Pulmonary artery endothelial cell (primary cell): Measurements from ENCODE around the gene MELTF. TPM values are rescaled to one million over a fixed set of nuclear protein-coding genes. Genes with fewer than 3 reads are reported as not detected.
"Not testable (repeated sequence)": the region's sequence is repeated elsewhere in the genome, so short reads cannot be mapped to it uniquely, and the experiment has no call there.

Experiments used
- DNase-seq: peaks from one replicate; pipeline ENCODE4 v3.0.0-alpha.2; 2011; ENCODE audit warnings: low read depth, low spot score
- total RNA-seq: library from RNA; depleted of rRNA; stranded (reverse); fragments of >200 nt; gene quantifications from 2 replicates; pipeline ENCODE4 v1.2.3, GENCODE V29; 2014

MELTF gene
- 5.0 and 9.3 TPM in 2 replicates for total RNA-seq

DNA sequence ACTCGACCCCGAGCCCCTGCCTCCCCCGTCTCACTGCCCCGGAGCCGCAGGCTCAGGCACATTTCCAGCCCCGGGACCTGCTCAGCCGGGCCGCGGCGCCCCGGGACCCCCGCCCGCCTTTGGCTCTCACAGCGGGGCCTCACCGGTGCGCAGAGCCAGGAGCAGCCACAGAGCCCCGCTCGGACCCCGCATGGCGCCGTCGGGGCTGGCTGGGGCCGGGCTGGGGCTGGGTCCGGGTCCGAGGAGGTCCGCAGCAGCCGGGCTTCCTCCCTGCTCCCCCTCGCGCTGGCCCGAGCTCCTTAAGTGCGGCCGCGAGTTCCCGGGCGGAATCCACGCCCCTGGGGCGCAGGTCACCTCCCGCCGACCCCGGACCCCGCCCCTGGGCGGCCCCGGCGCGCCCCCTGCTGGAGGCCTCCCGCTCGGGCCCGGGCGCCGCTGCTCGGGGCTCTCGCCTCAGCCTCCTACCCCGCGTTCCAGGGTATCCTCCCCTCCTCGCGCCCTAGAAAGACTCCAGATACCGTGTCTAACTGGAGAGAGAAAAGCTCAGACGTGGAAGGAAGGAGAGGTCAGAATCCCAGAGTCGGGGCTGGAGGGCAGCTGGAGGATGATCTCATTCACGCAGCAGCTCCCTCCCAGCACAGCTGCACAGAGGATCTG is at the start of gene MELTF:
Gene MELTF (minus strand): TSS at position 307 of the 657 bp plus-strand sequence. CDS start 115 bp downstream, at position 192.
- no peak for DNase-seq

DNA sequence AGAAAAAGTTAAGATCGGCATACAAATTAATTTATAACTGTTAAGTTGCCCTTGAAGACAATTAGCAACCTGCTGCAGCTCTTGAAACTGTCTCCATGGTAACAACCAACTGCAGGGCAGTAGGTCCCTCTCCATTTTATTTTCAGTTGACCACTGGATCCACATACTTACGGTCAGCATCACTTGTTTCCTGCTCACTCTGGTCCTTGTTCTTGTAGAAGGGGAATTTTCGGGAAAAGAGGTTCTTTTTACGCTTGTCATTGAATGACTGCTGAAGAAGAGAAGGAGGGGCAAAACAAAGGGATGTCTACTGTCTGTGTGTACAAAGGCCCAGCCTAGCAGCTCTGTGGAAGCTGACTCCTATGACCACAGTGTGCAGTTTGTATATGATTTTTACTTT is 46.8 kb upstream of the MELTF start:
- no peak for DNase-seq

DNA sequence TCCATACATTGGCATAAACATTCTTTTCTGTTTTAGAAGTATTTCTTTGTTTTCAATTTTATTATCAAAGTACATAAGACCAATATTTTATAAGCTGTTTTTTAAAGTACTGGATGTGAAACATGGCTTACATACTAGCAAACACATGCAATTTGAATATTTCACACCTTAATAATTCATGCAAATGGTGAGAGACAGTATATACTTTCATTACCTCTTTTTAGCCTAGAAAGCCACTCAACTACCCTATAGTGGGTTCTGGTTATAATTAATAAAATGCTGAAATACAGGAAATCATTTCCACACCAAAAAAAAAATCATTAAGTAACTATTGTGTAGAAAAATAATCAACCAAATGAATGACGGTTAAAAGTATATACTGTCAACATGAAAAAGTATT is 38.5 kb upstream of the MELTF start:
- DNase-seq = no peak

DNA sequence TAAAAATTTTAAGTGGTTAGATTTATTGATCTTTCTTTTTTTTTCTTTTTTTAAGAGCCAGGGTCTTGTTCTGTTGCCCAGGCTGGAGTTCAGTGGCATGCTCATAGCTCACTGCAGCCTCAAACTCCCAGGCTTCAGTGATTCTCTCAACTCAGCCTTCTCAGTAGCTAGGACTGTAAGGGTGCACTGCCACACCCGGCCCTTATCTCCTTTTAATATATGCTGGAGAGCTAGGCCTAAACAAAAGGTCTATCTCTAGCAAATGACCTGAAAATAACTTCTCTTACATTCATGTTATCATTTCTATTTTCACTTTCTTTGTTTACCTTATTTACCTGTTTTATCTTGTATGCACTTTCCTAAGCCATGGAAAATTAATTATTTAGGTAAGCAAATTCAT is 35.2 kb upstream of the MELTF start:
- DNase-seq = no peak

DNA sequence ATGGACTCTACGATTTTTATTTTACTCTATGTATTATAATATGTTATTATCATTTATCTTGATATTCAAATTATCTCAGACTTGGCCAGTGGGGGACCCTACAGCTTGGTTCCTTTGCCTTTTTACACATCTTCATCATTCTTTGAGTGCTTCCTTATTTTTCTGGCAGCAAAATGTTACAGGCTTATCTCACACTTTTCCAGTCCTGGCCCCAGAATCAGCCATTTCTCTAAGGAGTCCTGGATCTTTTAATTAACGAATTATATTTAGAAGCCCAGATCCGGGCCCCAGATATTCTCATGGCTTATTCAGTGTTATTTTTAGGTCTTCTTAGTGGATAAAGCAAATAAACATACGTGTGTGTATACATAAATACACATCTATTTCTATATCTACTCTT is 32.8 kb upstream of the MELTF start:
- DNase-seq = no peak

DNA sequence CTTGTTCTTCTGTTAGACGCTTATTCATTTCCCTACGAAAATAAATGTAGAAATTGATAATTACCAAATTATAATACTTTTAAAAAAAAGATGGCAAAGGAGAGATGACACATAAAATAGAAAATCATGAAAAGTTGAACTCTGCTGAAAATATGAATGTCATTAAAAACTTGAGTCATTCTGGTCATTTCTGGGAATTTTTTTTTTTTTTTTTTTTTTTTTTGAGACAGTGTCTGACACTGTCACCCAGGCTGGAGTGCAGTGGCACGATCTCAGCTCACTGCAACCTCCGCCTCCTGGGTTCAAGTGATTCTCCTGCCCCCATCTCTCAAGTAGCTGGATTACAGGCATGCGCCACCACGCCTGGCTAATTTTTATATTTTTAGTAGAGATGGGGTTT is 22.0 kb upstream of the MELTF start:
- not testable (repeated sequence) for DNase-seq

DNA sequence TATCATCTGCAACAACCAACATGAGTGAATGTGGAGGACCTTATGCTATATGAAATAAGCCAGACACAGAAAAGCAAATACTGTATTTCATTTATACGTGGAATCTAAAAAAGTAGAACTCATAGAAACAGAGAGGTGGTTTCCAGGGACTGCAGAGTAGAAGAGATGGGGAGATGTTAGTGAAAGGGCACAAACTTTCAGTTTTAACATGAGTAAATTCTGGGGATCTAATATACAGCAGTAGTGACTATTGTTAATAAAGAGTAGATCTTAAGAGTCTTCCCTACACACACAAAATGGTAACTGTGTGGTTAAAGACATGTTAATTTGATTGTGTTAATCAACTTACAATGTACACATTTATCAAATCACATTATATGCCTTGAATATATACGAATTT is 20.9 kb upstream of the MELTF start:
- no peak for DNase-seq

DNA sequence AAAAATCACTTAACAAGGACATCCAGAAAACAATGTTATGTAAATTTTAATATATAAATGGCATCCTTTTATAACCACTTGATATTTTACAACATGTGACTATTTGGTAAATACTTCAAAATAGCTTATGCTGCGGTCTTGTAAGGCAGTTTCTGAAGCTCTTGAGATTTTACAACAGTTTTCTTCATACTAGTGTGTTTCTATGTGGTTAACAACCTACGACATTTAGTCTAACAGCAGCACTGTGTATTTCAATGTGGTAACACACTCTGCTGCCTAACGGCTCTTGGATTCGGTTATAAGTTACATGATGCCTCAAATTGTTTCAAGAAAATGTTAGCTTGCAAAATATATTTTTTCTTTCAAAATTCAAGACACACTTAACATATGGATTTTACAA is 12.9 kb upstream of the MELTF start:
- DNase-seq = no peak

DNA sequence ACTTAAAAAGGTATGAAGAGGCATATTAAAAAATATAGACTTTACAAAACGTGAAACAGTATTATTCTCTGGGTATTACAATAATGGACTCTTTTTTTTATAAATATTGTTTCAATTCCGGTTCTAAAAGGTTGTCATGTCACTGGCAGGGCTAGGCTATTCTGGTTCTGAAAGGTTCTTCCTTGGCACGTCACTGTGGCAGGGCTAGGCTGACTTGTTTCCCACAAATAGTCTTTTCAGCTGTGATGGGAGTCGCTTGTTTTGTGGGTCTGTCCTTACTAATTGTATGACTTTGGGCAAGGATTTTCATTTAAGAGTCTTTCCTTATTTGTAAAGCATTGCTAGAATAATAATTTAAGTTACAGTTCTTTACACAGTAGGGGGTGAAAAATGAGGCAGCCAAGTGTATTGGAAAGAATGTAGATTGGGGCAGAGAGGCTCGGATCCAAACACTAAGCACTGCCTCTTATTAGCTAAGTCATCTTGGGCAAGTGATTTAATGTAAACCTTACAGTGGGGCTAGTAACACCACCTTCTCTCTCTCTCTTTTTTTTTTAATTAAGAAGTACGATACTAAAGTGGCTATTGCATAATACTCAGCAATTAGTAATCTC is 12.4 kb upstream of the MELTF start:
- DNase-seq = no peak

DNA sequence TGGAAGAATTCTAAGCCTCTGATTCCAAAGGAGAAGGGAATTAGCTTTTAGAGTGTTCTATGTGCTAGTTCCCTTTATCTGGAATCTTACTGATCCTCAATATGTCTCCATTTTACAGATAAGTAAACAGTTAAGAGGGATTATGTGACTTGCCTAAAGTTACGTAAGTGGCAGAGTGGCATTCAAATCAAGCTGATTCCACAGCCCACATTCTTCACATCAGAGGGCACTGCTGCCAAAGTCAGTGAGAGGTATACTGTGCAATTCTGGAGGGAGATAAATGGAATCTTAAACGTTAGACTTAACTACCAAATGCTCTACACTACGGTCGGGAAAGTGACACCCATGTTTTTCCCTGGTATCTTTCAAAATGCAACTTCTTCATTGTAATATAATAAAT is 11.0 kb upstream of the MELTF start:
- DNase-seq = no peak

DNA sequence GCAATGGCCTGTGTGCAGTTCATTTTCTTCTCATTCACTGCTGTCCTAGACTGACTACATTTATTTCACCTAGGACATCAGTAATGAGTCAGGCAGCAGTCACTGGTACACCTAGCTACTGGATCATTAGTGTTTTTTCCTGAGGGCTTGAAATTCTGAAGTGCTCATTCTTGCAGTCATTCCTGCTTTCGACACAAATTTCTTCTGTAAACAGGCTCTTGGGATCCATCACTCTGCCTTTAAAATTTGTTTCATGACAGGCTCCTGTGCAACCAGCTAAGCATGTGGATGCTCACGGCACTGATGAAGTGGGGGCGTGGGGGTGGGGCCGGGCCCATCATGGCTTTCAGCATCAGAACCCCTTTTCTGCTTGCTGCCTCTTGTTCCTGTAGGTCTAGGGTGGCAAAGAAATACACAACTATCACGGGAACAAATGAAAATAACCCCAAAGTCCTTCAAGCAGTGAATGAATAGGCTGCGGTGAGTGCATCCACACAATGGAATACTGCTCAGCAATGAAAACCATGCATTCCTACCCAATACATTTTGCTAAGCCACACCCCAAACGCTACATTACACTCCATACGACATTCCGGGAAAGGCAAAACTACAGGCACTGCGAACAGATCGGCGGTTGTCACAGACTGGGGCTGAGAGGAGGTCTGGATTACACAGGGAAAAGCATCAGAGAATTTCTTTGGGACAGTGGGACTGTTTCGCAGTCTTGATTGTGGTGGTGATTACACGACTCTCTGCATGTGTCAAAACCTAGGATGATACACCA is 9.3 kb upstream of the MELTF start:
- no peak for DNase-seq

DNA sequence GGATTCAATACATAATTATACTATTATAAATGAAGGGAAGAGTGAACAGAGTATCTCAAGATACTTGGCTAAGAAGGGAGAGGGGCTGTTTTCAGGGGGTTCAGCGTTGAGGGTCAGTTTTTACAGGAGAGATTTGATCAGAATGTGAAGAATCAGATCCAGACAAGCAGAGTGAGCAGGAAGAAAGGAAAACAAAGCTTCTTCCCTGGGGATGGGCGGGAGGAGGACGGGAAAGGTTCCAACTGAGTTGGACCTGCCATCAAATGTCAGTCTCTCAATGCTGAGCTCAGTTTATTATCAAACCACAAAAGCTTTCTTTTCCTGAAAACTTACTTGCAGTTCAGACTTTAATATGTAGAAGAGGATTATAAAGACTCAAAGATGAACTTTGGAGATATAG is 6.0 kb upstream of the MELTF start:
- no peak for DNase-seq

DNA sequence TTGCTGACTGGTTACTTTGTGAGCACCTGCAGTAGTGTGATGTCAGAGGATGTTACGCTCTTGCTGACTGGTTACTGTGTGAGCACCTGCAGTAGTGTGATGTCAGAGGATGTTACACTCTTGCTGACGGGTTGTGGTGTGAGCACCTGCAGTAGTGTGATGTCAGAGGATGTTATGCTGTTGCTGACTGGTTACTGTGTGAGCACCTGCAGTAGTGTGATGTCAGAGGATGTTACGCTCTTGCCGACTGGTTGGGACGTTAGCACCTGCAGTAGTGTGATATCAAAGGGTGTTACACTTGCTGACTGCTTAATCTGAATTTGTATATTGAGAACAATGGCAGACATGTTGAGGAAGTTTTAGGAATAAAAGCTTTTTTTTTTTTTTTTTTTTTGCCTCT is 5.2 kb upstream of the MELTF start:
- DNase-seq = not testable (repeated sequence)

DNA sequence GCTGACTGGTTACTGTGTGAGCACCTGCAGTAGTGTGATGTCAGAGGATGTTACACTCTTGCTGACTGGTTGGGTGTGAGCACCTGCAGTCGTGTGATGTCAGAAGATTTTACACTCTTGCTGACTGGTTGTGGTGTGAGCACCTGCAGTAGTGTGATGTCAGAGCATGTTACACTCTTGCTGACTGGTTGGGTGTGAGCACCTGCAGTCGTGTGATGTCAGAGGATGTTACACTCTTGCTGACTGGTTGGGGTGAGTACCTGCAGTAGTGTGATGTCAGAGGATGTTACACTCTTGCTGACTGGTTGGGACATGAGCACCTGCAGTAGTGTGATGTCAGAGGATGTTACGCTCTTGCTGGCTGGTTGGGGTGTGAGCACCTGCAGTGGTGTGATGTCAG is 4.1 kb upstream of the MELTF start:
- not testable (repeated sequence) for DNase-seq

DNA sequence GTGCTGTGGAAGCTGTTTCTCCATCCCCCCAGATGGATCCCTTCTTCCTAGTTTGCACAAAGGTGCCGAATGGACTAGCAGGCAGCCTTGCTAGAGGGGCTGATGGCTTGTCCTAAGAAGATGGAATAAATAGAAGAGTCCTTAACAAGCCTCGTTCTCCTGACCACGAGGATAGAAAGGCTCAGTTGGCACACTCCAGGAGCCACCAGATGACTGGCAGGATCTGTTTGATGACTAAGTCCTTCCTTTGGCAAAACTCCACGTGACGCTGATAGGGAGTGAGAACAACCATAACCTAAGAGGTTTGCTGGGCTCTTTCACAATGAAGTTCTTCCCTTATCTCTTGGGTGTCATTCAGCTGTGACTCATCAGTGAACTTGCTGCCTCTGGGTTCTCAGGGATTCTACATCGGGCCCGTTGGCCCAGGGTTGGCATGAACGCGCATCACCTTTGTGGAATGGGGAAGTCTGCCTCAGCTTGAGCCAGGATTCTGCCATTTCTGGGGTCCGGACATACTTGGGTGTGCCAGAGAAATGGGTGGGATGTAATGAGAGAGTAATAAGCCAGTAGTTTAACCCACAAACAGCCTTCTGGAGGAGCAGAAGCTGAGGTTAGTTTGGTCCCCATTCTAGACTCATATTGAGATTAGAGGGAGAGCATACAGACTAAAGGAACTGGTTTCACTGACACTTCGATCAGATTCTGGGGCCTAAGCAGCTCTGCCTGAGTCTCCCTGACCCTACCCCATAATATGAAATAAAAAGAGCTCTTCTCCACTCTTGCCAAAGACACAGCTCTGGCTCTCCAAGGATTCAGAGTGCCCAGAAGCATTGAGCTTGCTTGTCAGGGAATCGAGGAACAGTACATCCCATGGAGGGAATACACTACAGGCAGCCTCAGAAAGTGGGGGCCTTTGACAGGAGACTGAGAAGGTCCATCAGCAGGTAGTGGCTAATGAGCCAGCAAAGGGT is 2.0 kb upstream of the MELTF start:
- peak; percentile 88 for DNase-seq

DNA sequence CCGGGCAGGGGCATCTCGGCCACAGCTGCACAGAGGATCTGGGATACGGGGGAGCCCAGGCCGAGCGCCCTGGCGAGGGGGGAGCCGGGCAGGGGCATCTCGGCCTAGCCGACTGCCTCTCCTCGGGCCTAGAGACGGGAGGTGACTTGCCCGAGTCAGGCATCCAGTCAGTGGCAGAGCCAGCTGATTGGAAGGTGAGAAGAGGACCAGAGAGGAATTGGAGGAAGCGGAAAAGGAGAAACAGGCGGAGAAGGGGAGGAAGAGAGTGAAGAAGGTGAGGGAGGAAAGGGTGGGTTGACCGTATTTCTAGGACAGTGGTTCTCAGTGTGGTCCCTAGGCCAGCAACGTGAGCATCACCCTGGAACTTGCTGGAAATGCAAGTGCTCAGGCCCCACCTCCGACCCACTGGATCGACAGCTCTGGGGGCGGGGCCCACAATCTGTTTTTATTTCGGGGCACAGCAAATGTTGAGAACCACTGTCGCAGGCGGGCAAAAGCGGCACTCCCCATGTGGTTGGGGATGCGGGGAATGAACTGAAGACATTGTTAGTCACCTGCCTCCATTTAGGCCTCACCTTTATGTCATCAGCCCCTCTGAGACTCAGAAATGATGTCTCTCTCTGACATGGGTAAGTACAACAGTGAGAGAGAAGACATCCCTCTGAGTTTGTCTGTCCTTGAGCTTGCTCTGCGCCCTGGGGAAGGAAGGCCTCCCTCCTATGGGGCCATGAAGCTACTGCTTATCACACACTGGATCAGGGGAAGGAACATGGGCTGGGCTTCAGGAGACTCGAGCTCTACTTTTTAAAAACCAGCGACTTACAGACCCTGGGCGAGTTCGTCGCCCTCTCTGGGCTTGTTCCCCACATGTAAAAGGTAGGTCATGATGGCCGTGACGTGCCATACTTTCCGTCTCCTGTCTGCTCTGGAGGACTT is 1.0 kb upstream of the MELTF start:
- no peak for DNase-seq

DNA sequence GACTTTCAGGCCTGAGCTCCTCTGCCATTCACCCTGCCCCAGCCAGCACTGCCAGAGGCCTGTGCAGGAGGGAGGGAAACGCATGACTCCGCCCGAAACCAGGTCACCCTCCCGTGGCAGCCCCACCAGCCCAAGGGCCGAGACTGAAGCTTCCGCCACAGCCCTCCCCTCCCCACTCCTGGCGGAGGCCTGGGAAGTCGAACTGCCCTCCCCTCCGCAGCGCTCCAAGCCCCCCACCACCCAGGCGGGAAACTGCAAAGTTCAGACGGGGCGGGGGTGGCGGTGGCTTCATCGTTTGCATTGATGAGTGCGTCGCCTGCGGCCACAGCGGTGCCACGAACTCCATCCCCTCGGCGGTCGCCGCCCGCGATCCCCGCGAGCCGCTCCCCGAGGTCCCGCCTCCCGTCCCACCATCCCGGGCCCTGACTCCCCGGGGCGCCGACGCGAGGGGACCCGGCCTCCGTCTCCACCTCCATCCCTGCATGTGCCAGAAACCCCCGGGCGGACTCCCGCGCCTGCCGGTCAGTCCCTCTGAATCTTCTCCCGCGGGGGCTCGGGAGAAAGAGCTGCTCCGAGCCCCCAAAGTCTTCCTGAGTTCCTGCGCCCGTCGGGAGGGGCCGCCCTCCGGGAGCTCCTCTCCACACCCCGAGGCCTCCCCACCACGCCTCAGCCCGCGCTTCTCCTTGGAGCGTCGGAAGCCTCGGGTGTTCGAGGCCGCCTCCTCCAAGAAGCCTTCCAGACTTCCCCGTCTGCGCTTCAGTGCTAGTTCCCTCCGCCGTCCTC is 698 bp downstream of the MELTF start:
- DNase-seq = no peak

DNA sequence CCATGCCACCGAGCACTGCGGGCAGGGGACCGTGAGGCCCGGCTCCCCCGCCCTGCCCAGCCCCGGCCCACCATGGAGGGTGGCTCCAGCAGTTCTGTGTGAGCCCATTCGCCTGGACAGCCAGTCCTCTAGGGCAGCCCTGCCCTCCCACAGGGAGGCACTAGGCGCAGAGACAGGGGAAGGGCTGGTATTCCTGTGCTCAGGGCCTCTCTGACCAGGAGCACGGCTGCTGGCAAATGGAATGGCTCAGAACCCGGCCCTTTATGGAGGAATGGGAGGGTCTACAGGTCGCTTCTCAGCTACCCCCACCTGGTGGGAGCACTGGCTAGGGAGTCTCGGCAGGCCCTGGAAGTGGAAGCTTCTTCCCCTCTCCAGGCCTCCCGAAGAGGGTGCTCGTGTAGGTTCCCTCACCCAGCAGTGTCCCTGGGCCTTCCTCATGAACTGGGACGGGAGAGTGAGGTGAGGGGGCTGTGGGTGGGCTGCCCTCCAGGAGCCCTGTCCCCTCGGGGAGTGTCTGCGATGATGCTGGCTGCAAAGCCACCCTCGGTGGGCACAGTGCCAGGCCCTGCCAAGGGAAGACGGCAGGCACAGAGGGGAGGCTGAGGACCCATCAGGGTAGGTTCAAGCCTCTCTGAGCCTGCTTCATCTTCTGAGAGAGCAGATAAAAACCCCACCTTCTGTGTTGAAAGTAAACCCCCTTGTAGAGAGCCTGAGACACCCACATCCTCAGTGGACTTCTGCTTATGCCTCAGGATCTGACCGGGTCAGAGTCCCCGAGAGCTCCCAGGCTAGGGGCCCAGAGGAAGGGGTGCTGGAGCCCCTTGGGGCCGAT is 1.5 kb downstream of the MELTF start:
- DNase-seq = no peak
